22Rv1 (cell line): Measurements from ENCODE around the gene ZNF134.

Source experiments
- ZFX ChIP-seq: fragments of 450-650 bp; IDR thresholded peaks from 2 replicates; pipeline ENCODE4 v1.6.1; 2017; ENCODE audit warnings: antibody characterized with exemption, borderline replicate concordance
- TF ChIP-seq, protein P1 (sequence below): fragments of 450-650 bp; IDR thresholded peaks from 2 replicates; pipeline ENCODE4 v1.5.1; 2017; ENCODE audit warnings: mild to moderate bottlenecking

DNA sequence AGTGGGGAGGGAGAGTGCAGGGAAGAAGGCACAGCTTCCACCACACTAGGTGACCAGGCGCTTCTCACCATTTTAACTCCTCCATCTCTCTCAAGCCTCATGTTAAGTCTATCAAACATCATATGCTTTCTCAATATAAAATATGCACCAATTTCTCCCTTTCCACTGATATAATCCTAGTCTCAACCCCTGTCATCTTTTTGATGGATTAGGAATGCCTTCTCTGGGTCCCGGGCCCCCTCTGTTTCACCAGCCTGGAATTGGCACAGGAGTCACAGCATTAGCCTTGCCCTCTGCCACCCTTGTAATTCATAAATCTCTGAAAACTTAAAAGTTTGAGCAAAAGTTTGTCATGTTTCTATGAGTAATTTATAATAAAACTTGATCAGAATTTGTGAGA, 54.6 kb downstream of the ZNF134 start, which contains the start of gene ZSCAN4:
- TF ChIP-seq, protein P1, sequence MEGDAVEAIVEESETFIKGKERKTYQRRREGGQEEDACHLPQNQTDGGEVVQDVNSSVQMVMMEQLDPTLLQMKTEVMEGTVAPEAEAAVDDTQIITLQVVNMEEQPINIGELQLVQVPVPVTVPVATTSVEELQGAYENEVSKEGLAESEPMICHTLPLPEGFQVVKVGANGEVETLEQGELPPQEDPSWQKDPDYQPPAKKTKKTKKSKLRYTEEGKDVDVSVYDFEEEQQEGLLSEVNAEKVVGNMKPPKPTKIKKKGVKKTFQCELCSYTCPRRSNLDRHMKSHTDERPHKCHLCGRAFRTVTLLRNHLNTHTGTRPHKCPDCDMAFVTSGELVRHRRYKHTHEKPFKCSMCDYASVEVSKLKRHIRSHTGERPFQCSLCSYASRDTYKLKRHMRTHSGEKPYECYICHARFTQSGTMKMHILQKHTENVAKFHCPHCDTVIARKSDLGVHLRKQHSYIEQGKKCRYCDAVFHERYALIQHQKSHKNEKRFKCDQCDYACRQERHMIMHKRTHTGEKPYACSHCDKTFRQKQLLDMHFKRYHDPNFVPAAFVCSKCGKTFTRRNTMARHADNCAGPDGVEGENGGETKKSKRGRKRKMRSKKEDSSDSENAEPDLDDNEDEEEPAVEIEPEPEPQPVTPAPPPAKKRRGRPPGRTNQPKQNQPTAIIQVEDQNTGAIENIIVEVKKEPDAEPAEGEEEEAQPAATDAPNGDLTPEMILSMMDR, result no peak
- TF ChIP-seq ZFX, result no peak
